NOMO-1 treated with dmso at 0.1 percent for 144 hours (cell line): ENCODE results near the gene ZNF324B.
A peak's percentile ranks its signal among the peaks of the same experiment; 100 is the strongest.
"Not testable (repeated sequence)": the region's sequence is repeated elsewhere in the genome, so short reads cannot be mapped to it uniquely, and the experiment has no call there.

Experiments used
- DNase-seq: peaks from one replicate; lab custom pipeline; 2025; ENCODE audit not compliant: unreplicated experiment; lab: John Stamatoyannopoulos, UW

ZNF324B gene

DNA sequence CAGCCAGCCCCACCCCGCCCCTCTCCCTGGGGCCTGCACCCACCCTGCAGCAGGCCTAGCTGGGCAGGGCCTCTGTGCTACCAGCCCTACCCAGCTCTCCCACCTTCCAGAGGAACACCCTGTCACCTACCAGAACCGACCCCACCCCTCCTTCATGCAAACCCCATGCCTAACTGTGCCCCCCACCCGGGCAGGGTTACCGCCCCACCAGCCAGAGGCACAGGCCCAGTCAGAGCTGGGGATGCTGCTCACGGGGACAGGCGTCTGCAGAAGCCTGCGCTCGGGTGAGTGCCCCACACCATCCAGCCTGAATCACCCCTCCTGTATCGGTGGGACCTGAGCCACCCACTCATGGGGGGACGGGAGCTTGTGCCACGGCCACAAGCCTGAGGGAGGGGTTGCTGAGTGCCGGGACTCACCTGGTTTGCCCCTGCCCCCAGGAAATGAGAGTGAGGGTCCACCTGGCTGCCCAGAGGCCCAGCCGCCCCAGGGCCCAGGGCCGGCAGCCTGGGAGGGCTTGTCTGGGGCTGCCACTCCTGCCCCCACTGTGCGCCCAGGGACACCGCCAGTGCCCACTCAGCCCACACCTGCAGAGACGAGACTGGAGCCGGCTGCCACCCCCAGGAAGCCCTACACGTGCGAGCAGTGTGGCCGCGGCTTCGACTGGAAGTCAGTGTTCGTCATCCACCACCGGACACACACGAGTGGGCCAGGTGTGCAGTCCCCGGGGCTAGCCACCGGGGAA lies 28.5 kb downstream of the ZNF324B start:
- no peak for DNase-seq

- no peak for DNase-seq
These were observed 29.0 kb downstream of the ZNF324B start for GRCh38 chr19:58480481-58480830.

GRCh38 chr19:58480831-58481230 lies 29.4 kb downstream of the ZNF324B start:
- DNase-seq: no peak

DNA sequence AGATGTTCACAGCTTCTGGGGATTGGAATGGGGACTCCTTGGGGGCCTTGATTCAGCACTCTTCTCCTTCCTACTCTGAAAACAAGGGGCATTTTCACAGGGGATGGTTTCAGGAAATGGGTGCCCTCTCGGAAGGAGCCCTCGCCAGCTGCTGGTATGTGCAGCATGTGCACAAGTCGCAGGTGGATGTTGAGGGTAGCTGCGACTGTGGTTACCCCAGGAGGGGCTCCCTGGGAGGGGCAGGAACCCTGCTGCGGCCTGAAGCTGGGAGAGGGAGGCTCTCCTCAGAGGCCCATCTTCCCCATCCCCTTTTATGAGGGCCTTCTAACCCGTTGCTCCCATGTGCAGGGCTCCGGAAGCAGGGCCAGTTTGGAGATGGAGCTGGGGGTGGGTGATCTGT lies 30.9 kb downstream of the ZNF324B start:
- no peak for DNase-seq

DNA sequence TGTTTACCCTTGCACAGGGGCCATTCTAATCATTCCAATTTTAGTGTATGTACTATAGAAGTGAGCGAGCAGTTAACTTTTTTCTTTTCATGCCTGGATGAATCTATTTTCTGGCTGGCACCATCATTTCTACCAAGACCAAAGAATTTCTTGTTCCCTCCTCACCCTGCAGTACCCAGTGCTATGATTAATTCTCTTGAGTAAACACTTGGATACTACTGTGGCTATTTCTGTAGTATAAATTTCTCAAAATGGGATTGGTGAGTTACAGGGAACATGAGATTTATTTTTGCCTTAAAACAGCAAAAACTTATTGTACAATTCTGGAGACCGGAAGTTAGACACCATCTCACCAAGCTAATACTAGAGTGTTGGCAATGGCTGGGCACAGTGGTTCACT lies 32.4 kb downstream of the ZNF324B start:
- DNase-seq: no peak

- DNase-seq: not testable (repeated sequence)
These were observed 32.9 kb downstream of the ZNF324B start for GRCh38 chr19:58484349-58484748.

GRCh38 chr19:58491393-58491792 lies 40.0 kb downstream of the ZNF324B start:
- no peak for DNase-seq

GRCh38 chr19:58492265-58492664 lies 40.8 kb downstream of the ZNF324B start:
- no peak for DNase-seq

- no peak for DNase-seq
These were observed 46.3 kb downstream of the ZNF324B start for GRCh38 chr19:58497634-58498170.

- DNase-seq: no peak
These were observed 47.0 kb downstream of the ZNF324B start for GRCh38 chr19:58498316-58499020.

DNA sequence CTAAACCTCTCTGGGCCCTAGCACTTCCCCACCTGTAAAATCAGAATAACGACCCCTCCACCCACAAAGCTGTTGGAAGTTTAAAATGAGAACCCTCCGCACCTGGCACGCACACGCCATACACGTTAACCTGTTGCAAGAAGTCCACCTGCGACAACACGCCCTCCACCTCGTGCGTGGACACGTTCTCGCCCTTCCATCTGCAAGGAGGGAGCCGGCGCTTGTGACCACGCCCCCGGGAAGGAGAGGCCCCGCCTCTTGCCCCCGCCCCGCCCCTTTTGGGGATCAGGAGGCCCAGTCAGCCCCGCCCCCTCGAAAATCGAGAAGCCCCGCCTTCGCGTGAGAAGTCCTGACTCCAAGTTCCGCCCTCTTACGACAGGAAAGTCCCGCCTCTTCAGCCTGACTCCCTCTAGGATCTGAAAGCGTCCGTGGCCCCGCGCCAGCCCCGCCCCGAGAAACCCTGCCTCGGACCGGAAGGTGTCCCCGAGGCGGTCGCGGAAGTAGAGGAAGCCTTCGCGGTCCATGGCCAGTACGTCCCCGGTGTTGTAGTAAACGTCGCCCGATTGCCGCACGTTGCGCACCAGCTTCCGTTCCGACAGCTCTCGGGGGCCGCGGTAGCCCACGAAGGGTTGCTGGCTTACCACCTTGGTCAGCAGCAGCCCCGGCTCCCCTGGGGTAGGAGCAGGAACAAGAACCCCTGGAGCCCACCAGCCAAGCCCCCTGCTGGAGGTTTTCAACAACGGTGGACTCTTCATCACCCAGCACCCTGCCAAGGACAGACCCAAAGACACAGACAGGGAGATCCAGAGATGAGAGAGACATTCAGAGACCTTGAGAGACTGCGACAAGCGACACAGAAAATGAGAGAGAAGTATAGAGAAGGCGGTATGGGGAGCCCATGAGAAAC lies 47.9 kb downstream of the ZNF324B start:
- peak; percentile 96 for DNase-seq

DNA sequence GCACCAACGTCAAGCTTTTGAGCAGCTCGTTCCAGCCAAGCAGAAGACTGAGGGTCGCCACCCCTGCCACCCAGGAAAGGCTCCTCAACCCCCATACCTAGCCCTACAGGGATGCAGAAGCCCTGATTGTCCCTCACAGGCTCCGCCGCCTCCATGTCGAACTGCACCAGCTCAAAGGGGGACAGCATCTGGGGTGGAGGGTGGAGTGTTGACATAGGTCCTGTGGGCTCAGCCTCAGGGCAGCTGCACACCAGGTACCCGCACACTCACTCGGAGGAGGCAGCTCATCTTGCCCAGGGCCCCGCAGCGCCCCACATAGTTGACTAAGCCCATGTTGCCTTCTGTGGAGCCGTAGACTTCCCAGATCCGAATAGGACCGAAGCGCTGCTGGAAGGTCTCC lies 48.8 kb downstream of the ZNF324B start:
- no peak for DNase-seq
